Heart left ventricle (tissue), 13 donors: ENCODE results near the gene NUAK2.

Source experiments
- POLR2A ChIP-seq, 2 donors: fragments of 450-650 bp; IDR thresholded peaks; one replicate each; pipeline ENCODE4 v1.6.1; 2017; ENCODE audit warnings: antibody characterized with exemption in 2 of 2, mild to moderate bottlenecking in 2 of 2, moderate library complexity in 2 of 2
- TF ChIP-seq, protein P1 (sequence below), 12 donors: fragments of 200-600 bp; sonication (generic) in 4 of 12; IDR thresholded peaks; one replicate each; pipeline versions ENCODE4 v1.5.0 to v1.8.0; 2018 to 2022; ENCODE audit warnings: antibody characterized with exemption in 12 of 12, mild to moderate bottlenecking in 5 of 12
- donor health status: ischemic (EF 13 %, LVEDD 7.1; RV severe dilation, severe dysfunction).
- donor health status: DM: no; HTN: yes; CAD: no.
- donor health status: DM: no; HTN: no; CAD: no.
- donor health status: ischemic (EF 25% LVEDD 6.9; RV normal size, moderate dysfunction).
- donor health status: ischemic (EF 25% LVEDD 5.7; RV mildly dilated, moderate dysfunction).
- donor health status: ischemic (EF 35%, LVEDD 5.7; RV mildly dilated, moderate dysfunction).
- donor health status: nonischemic (EF 11% LVEDD 7.7; RV severe dilation, severe dysfunction).
- donor health status: DM: yes; HTN: yes; CAD: no.
- donor health status: PGD.
- donor health status: ischemic (EF 29% LVEDD 5.4; RV normal size, mild dysfunction).
- donor health status: nonischemic (EF 23%, LVEDD 6.1; RV moderate dilation, normal function).

DNA sequence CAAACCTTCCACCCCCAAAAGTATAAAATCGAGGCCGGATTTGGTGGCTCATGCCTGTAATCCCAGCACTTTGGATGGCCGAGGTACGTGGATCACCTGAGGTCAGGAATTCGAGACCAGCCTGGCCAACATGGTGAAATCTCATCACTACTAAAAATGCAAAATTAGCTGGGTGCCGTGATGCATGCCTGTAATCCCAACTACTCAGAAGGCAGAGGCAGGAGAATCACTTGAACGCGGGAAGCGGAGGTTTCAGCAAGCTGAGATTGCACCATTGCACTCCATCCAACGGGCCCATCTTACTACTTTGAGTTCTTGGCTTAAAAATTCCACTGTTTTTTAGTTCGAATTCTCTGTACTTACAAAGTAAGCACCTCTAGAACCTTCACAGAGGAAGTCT, 24.2 kb upstream of the NUAK2 start:
- TF ChIP-seq, protein P1, sequence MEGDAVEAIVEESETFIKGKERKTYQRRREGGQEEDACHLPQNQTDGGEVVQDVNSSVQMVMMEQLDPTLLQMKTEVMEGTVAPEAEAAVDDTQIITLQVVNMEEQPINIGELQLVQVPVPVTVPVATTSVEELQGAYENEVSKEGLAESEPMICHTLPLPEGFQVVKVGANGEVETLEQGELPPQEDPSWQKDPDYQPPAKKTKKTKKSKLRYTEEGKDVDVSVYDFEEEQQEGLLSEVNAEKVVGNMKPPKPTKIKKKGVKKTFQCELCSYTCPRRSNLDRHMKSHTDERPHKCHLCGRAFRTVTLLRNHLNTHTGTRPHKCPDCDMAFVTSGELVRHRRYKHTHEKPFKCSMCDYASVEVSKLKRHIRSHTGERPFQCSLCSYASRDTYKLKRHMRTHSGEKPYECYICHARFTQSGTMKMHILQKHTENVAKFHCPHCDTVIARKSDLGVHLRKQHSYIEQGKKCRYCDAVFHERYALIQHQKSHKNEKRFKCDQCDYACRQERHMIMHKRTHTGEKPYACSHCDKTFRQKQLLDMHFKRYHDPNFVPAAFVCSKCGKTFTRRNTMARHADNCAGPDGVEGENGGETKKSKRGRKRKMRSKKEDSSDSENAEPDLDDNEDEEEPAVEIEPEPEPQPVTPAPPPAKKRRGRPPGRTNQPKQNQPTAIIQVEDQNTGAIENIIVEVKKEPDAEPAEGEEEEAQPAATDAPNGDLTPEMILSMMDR (IDR thresholded peaks at IDR 0.05): no peak
- no peak for TF ChIP-seq POLR2A (IDR thresholded peaks at IDR 0.05)
